ENCODE measurements around the gene NTM. TPM values are rescaled to one million over a fixed set of nuclear protein-coding genes. Genes with fewer than 3 reads are reported as not detected.

Gene NTM
- total and polyA plus RNA-seq, 2 donors (not counting 3 experiments of a cell fraction or from before 2014, with no cell fraction given) = 1.00 to 1.1 TPM

DNA sequence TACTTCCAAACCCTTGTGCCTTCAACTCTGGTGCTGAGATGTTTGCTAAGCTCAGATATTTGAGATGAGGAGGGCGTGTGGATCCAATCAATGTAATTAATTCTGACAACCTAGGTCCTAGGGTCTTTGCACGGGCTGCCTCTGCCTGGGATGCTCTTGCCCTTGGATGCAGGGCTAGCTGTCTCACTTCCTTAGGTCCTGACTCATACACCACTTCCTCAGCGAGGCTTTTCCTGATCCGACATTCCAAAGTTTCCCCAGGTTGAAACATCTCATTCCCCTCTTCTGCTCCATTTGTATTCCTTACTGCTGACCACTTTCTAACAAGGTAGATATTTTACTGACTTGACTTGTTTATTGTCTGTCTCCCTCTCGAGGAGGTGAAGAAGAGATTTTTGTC, 43.0 kb upstream of the NTM start:
- no TSS peak for BruUV-seq (replicated peaks)
- DNase-seq (ENCODE audit: low read depth, low spot score) (no peak), FAIRE-seq (no peak)
- Histone ChIP-seq H3K4me1 (ENCODE audit: control insufficient read depth, extremely low read depth, insufficient read depth, low read length) (no peaks in the 10 kb centered on the region), H3K9me3 (replicated peaks; ENCODE audit: control insufficient read depth, insufficient read depth, low read length) (no peaks in the 10 kb centered on the region), H3K9ac (replicated peaks; ENCODE audit: extremely low read depth, insufficient read depth, low read length) (no peak overlapping the region), H3K79me2 (ENCODE audit: control insufficient read depth, insufficient read depth, low read length) (no peaks in the 10 kb centered on the region), H2AFZ (ENCODE audit: low read depth, low read length) (no peak overlapping the region), H3K27me3 (ENCODE audit: control insufficient read depth in 2 of 2, insufficient read depth in 2 of 2, low read length in 2 of 2) (no peaks in the 10 kb centered on the region), H3K4me3 (replicated peaks in 1 of 3; ENCODE audit: insufficient read depth in 1 of 3, low read depth in 1 of 3, low read length in 3 of 3) (no peak overlapping the region), H3K36me3 (ENCODE audit: control insufficient read depth in 2 of 2, extremely low read depth in 1 of 2, insufficient read depth in 2 of 2, low read length in 2 of 2) (no peaks in the 10 kb centered on the region), H4K20me1 (replicated peaks; ENCODE audit: control insufficient read depth, extremely low read depth, insufficient read depth, low read length) (no peaks in the 10 kb centered on the region), H3K9me1 (replicated peaks; ENCODE audit: control insufficient read depth, extremely low read depth, insufficient read depth, low read length) (no peaks in the 10 kb centered on the region), H3K27ac (ENCODE audit: insufficient read depth, low read depth, low read length) (no peak overlapping the region), H3K4me2 (ENCODE audit: insufficient read depth, low read length) (no peak overlapping the region)
- dilution Hi-C loops (cut with MboI; ENCODE audit: extremely low pct_ligation_motif_present, low sequenced_read_pairs) = no loop called here
- CTCF ChIA-PET = no interaction called here
- POLR2A ChIA-PET = no interaction called here
- TF ChIP-seq FOS (IDR thresholded peaks at IDR 0.05; ENCODE audit: borderline replicate concordance, insufficient read depth, low read length) = no peak
- no peak for TF ChIP-seq EZH2 (IDR thresholded peaks at IDR 0.05; ENCODE audit: borderline replicate concordance, low read depth, low read length, severe bottlenecking)
- no peak for TF ChIP-seq GATA2 (IDR thresholded peaks at IDR 0.05; ENCODE audit: insufficient read depth, insufficient read length, low read depth, low read length)
- TF ChIP-seq CTCF (IDR thresholded peaks at IDR 0.05; ENCODE audit: extremely low read depth in 1 of 2, insufficient read depth in 1 of 2, low read depth in 1 of 2, low read length in 2 of 2) = no peak
- no peak for TF ChIP-seq JUN (IDR thresholded peaks at IDR 0.05; ENCODE audit: borderline replicate concordance, insufficient read depth, insufficient read length, low read depth)
- TF ChIP-seq MYC (IDR thresholded peaks at IDR 0.05; ENCODE audit: low read depth, low read length) = no peak
- TF ChIP-seq POLR2AphosphoS5 (IDR thresholded peaks at IDR 0.05; ENCODE audit: insufficient read depth, low read depth, low read length) = no peak
- no peak for TF ChIP-seq MAX (IDR thresholded peaks at IDR 0.05; ENCODE audit: insufficient read depth, insufficient read length)
- no peak for TF ChIP-seq POLR2A (IDR thresholded peaks at IDR 0.05; ENCODE audit: low read depth, low read length)
- intact Hi-C loops (cut with micrococcal nuclease) = no loop called here

All from endothelial cell of umbilical vein (primary cell).